ENCODE results near the gene PRUNE2. TPM values are rescaled to one million over a fixed set of nuclear protein-coding genes. Genes with fewer than 3 reads are reported as not detected.

PRUNE2 gene
- total RNA-seq, 1 donor from 2014 or later = 63.8 TPM

DNA sequence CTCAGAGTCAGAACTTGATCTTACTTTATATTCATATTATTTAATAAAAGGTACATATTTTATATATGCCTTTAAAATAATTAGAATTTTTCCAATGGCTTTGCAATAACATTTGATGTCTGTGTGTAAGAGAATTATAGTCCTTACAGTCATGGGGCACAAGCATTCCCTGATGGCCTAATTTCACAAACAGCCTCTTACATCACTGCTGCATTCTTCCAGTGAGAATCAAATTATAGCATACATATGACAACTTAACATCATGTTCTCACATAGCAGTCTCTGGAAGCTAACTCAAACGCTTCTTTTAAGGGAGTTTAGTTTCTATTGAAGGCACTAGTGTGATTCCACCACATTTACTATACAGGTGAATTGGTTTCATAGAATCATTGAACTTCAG lies 15.3 kb upstream of the PRUNE2 start:
- H3K27me3 Mint-ChIP-seq (ENCODE audit: unreplicated experiment) = peaks cover 2% of the 10 kb centered on the region
- no peak overlapping the region for H3K4me3 Mint-ChIP-seq (ENCODE audit: unreplicated experiment)
- TF ChIP-seq, protein P1, sequence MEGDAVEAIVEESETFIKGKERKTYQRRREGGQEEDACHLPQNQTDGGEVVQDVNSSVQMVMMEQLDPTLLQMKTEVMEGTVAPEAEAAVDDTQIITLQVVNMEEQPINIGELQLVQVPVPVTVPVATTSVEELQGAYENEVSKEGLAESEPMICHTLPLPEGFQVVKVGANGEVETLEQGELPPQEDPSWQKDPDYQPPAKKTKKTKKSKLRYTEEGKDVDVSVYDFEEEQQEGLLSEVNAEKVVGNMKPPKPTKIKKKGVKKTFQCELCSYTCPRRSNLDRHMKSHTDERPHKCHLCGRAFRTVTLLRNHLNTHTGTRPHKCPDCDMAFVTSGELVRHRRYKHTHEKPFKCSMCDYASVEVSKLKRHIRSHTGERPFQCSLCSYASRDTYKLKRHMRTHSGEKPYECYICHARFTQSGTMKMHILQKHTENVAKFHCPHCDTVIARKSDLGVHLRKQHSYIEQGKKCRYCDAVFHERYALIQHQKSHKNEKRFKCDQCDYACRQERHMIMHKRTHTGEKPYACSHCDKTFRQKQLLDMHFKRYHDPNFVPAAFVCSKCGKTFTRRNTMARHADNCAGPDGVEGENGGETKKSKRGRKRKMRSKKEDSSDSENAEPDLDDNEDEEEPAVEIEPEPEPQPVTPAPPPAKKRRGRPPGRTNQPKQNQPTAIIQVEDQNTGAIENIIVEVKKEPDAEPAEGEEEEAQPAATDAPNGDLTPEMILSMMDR (IDR thresholded peaks at IDR 0.05; ENCODE audit: partially characterized antibody, unreplicated experiment) = no peak
- H3K4me1 Mint-ChIP-seq (ENCODE audit: low read depth, unreplicated experiment) = no peaks in the 10 kb centered on the region
- H3K27ac Mint-ChIP-seq (ENCODE audit: unreplicated experiment) = no peak overlapping the region
- no peaks in the 10 kb centered on the region for H3K36me3 Mint-ChIP-seq (ENCODE audit: unreplicated experiment)
- no peak for DNase-seq
- no peaks in the 10 kb centered on the region for H3K9me3 Mint-ChIP-seq (ENCODE audit: unreplicated experiment)

DNA sequence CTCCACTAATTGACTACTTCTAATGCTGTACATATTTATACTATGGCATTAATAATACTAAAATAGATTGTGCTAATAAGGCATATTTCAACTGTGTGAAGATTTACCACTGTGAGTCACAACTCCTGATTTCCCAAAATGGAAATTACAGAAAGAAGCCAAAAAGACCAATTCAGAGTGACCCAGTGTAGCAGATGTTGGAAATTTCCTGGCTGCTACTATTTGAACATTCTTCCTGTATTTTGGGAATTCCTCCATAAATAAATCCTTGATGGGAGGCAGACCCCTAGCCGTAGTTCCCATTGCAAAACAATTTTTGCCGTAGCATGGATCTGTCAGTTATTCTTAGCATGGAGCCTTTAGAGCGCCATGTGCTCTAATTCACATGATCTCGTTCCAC lies 11.4 kb upstream of the PRUNE2 start:
- Mint-ChIP-seq H3K36me3 (ENCODE audit: unreplicated experiment) (no peaks in the 10 kb centered on the region), H3K4me1 (ENCODE audit: low read depth, unreplicated experiment) (no peaks in the 10 kb centered on the region), H3K27me3 (ENCODE audit: unreplicated experiment) (peaks cover 2% of the 10 kb centered on the region), H3K9me3 (ENCODE audit: unreplicated experiment) (no peaks in the 10 kb centered on the region), H3K4me3 (ENCODE audit: unreplicated experiment) (no peak overlapping the region), H3K27ac (ENCODE audit: unreplicated experiment) (no peak overlapping the region)
- DNase-seq = no peak
- TF ChIP-seq, protein P1 (IDR thresholded peaks at IDR 0.05; ENCODE audit: partially characterized antibody, unreplicated experiment) = no peak

DNA sequence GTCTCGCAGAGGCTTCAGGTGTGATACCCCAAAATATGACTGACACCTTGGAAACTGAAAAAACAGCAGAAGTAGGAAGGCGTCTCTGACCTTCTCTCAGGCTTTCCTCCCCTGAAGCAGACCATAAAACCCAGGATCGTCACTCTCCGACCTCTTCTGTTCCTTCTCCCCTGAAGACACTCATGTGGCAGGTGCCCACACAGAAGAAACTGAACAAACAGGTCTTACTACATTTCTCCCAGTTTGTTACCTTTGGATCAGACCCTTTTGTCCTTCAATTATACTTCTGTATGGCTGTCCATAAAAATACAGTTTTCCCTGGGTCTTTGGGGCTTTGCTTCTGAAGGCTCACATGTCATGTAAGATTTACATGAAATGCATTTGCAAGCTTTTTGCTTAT lies 10.3 kb upstream of the PRUNE2 start:
- no peak overlapping the region for H3K4me3 Mint-ChIP-seq (ENCODE audit: unreplicated experiment)
- H3K27ac Mint-ChIP-seq (ENCODE audit: unreplicated experiment) = no peak overlapping the region
- H3K27me3 Mint-ChIP-seq (ENCODE audit: unreplicated experiment) = peaks cover 2% of the 10 kb centered on the region
- H3K36me3 Mint-ChIP-seq (ENCODE audit: unreplicated experiment) = no peaks in the 10 kb centered on the region
- no peak for DNase-seq
- TF ChIP-seq, protein P1 (IDR thresholded peaks at IDR 0.05; ENCODE audit: partially characterized antibody, unreplicated experiment) = no peak
- H3K4me1 Mint-ChIP-seq (ENCODE audit: low read depth, unreplicated experiment) = no peaks in the 10 kb centered on the region
- H3K9me3 Mint-ChIP-seq (ENCODE audit: unreplicated experiment) = no peaks in the 10 kb centered on the region

DNA sequence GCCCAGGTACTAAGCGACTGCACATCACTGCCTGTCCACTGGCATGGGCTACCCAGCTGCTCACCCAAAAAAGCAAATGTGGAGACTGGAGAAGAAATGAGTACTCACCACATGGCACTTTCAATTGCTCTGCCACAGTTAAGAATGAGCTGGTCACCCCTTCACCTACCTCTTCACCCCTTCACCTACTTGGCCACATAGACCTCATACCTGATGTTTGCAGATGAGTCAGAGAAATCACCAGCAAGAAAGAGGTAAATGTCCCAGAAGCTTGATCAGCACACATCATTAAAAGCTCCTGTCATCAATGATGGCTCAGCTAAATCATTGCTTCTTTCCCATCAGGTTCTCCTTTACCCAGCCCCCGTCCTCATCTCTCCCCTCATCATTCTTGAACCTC lies 7.6 kb upstream of the PRUNE2 start:
- no peaks in the 10 kb centered on the region for H3K9me3 Mint-ChIP-seq (ENCODE audit: unreplicated experiment)
- no peaks in the 10 kb centered on the region for H3K36me3 Mint-ChIP-seq (ENCODE audit: unreplicated experiment)
- H3K4me3 Mint-ChIP-seq (ENCODE audit: unreplicated experiment) = no peak overlapping the region
- H3K4me1 Mint-ChIP-seq (ENCODE audit: low read depth, unreplicated experiment) = no peaks in the 10 kb centered on the region
- TF ChIP-seq, protein P1 (IDR thresholded peaks at IDR 0.05; ENCODE audit: partially characterized antibody, unreplicated experiment) = no peak
- no peak overlapping the region for H3K27ac Mint-ChIP-seq (ENCODE audit: unreplicated experiment)
- no peak for DNase-seq
- no peaks in the 10 kb centered on the region for H3K27me3 Mint-ChIP-seq (ENCODE audit: unreplicated experiment)

DNA sequence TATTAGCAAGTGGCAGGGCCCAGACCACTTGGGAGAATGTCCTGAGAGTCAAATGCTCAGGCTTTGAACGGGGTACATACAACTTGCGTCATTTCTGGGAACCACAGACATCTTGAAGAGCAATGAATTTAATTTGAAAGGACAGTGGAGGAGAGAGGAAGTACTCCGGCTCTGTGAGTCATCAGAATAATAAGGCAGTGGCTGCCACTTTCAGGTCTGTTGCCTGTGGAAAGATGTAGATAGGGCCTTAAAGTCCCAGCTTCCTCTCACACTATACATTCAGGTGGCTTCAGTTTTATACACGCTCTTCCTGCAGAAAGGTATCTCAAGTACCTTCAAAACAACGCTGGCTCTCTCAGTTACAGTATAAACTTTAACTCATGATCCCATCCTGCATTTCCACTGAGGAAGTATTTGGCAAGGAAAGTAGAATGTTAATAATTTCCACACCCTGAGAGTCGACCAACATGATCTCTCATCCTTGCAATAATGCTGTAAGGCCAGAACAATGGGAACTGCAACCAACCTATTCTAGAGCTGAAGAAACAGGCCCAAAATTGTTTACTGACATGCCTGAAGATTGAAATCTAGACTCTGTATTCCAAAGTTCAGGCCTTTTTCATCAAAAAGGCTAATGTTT lies 6.8 kb upstream of the PRUNE2 start:
- no peaks in the 10 kb centered on the region for H3K36me3 Mint-ChIP-seq (ENCODE audit: unreplicated experiment)
- no peak overlapping the region for H3K4me3 Mint-ChIP-seq (ENCODE audit: unreplicated experiment)
- no peaks in the 10 kb centered on the region for H3K4me1 Mint-ChIP-seq (ENCODE audit: low read depth, unreplicated experiment)
- H3K27me3 Mint-ChIP-seq (ENCODE audit: unreplicated experiment) = no peaks in the 10 kb centered on the region
- no peaks in the 10 kb centered on the region for H3K9me3 Mint-ChIP-seq (ENCODE audit: unreplicated experiment)
- H3K27ac Mint-ChIP-seq (ENCODE audit: unreplicated experiment) = no peak overlapping the region
- TF ChIP-seq, protein P1 (IDR thresholded peaks at IDR 0.05; ENCODE audit: partially characterized antibody, unreplicated experiment) = no peak
- no peak for DNase-seq
